Keratinocyte (primary cell): ENCODE results near the gene OSTF1.

Source experiments
- EZH2 ChIP-seq: IDR thresholded peaks from one replicate; pipeline ENCODE4 v1.6.1; 2012; ENCODE audit warnings: inconsistent platforms, mild to moderate bottlenecking, low read length, moderate library complexity
- TF ChIP-seq, protein P1 (sequence below), 3 experiments: IDR thresholded peaks in 1 of 3; conservative IDR thresholded peaks in 1 of 3; optimal IDR thresholded peaks in 1 of 3; 2 replicates in 2 of 3; 3 replicates in 1 of 3; pipeline versions ENCODE3 to v1.5.1; 2011; ENCODE audit warnings: low read length in 3 of 3, mild to moderate bottlenecking in 3 of 3, moderate library complexity in 2 of 3, control low read depth in 1 of 3, inconsistent platforms in 1 of 3; ENCODE audit not compliant: insufficient read depth in 2 of 3; ENCODE audit errors: extremely low read depth in 1 of 3

DNA sequence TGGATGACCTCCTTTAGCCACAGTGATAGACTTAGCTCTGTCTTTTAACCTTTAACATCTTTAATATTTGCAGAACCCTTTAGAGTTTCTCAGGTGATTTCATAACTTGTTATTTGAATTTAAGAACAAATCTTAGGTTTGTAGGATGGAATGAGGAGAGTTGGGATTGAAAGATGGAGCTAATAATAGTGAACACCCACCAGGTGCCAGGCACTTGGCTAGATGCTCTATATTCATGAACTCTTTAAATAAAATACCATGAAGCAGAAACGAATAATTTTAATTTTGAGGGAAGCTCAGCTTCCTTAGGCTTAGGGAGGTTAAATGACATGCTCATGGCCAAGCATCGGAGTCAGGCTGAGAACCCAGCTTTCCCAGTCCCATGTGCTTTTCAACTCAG, 40.8 kb upstream of the OSTF1 start:
- TF ChIP-seq EZH2: no peak
- TF ChIP-seq, protein P1, sequence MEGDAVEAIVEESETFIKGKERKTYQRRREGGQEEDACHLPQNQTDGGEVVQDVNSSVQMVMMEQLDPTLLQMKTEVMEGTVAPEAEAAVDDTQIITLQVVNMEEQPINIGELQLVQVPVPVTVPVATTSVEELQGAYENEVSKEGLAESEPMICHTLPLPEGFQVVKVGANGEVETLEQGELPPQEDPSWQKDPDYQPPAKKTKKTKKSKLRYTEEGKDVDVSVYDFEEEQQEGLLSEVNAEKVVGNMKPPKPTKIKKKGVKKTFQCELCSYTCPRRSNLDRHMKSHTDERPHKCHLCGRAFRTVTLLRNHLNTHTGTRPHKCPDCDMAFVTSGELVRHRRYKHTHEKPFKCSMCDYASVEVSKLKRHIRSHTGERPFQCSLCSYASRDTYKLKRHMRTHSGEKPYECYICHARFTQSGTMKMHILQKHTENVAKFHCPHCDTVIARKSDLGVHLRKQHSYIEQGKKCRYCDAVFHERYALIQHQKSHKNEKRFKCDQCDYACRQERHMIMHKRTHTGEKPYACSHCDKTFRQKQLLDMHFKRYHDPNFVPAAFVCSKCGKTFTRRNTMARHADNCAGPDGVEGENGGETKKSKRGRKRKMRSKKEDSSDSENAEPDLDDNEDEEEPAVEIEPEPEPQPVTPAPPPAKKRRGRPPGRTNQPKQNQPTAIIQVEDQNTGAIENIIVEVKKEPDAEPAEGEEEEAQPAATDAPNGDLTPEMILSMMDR (optimal IDR thresholded peaks at IDR 0.05 in 1 of 3, IDR thresholded peaks at IDR 0.05 in 1 of 3, conservative IDR thresholded peaks at IDR 0.05 in 1 of 3; ENCODE audit: extremely low read depth in 1 of 3, insufficient read depth in 2 of 3, low read length in 3 of 3): no peak
